ENCODE data around the gene USP5. TPM values are rescaled to one million over a fixed set of nuclear protein-coding genes. Genes with fewer than 3 reads are reported as not detected.

USP5 gene
- total RNA-seq, 2 donors from 2014 or later, result 58.3 to 84.1 TPM

DNA sequence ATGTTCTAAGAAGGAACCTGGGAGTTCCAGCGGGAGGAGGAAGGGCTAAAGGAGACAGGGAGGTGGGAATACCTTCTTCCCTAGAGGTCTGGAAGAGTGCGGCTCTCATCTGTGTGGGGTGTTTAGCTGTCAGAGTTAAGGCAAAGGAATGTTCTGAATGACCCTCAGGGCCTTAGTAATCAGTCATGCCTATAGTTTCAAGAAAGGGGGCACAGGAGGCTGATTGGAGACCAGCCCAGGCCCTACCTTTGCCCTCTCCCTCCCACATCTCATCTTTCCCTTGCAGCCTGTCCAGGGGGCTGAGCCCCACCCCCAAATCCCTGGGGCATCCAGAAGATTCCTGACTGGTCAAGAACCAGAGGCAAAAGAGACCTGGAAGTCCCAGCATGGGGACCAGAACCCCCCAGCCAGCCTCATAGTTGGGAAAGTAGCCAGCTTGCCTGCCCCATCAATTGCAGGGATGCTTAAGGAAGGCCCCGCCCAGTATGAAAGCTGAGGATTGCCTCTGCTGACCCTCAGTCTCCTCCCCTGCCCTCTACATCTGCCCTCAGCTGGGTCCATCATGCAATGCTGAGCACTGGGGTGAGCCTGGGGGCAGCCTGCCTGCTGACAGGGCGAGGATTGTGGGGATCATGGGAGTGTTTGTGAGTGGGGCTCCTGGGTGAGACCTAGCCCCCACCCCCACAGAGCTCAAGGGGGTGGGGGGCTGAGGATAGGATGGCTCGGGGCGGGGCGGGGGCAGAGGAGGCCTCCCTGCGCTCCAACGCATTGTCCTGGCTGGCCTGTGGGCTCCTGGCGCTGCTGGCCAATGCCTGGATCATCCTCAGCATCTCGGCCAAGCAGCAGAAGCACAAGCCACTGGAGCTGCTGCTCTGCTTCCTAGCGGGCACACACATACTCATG lies 28.5 kb upstream of the USP5 start:
- no peaks in the 10 kb centered on the region for H3K27me3 ChIP-seq (replicated peaks; ENCODE audit: insufficient read depth)
- no peaks in the 10 kb centered on the region for H3K4me1 ChIP-seq (replicated peaks)
- no peaks in the 10 kb centered on the region for H3K36me3 ChIP-seq
- H3K9me3 ChIP-seq, result no peaks in the 10 kb centered on the region
- intact Hi-C loops (cut with DNase I), result no loop called here
- no peak for DNase-seq (ENCODE audit: low spot score)
- H3K4me3 ChIP-seq, result no peak overlapping the region
- 78% methylated on average over 11 of the region's 12 CpGs for WGBS
- TF ChIP-seq POLR2A (IDR thresholded peaks at IDR 0.05), result no peak
- TF ChIP-seq CTCF (IDR thresholded peaks at IDR 0.05), result no peak
- no peak for TF ChIP-seq POLR2AphosphoS5 (IDR thresholded peaks at IDR 0.05)
- no peak overlapping the region for H3K27ac ChIP-seq

DNA sequence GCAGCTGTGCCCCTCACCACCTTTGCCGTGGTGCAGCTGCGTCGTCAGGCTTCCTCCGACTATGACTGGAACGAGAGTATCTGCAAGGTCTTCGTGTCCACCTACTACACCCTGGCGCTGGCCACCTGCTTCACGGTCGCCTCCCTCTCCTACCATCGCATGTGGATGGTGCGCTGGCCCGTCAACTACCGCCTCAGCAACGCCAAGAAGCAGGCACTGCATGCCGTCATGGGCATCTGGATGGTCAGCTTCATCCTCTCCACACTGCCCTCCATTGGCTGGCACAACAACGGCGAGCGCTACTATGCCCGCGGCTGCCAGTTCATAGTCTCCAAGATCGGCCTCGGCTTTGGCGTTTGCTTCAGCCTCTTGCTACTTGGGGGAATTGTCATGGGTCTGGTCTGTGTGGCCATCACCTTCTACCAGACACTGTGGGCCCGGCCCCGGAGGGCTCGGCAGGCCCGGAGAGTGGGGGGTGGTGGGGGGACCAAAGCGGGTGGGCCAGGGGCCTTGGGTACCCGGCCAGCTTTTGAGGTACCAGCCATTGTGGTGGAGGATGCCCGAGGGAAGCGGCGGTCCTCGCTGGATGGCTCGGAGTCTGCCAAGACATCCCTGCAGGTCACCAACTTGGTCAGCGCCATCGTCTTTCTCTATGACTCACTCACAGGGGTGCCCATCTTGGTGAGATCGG lies 27.7 kb upstream of the USP5 start:
- intact Hi-C loops (cut with DNase I), result no loop called here

DNA sequence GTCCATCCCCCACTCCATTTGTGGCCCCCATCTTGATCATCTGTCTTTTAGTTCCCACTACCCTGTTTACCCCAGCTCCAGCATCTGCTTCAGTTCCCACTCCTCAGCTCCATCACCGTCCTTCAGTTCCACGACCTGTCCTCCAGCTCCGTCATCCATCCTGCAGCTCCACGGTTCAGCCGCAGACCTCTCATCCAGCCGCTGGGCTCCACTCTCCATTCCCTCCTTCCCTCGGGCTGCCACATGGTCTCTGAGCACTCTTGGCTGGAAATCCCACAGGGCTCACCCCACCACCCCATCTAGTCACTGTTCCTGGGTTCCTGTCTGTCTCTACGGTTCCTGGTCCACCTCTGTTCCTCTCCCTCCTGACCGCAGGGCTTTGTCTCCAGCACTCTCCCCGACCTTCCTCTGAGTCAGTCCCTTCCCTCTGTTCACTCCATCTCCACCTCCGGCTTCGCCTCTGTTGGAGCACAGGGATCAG lies 27.0 kb upstream of the USP5 start:
- H3K4me1 ChIP-seq (replicated peaks), result no peaks in the 10 kb centered on the region
- no peaks in the 10 kb centered on the region for H3K36me3 ChIP-seq
- no peak for DNase-seq (ENCODE audit: low spot score)
- H3K27ac ChIP-seq, result no peak overlapping the region
- H3K27me3 ChIP-seq (replicated peaks; ENCODE audit: insufficient read depth), result no peaks in the 10 kb centered on the region
- intact Hi-C loops (cut with DNase I), result loop anchor here (5.0 kb wide), 3 partner anchors 58 to 208 kb away; partner anchors contain the start of genes MLF2 and PTMS
- TF ChIP-seq CTCF (IDR thresholded peaks at IDR 0.05) (no peak), POLR2AphosphoS5 (IDR thresholded peaks at IDR 0.05) (no peak), POLR2A (IDR thresholded peaks at IDR 0.05) (no peak)
- WGBS, result 38% methylated on average over 12 of the region's 12 CpGs
- H3K4me3 ChIP-seq, result no peak overlapping the region
- H3K9me3 ChIP-seq, result no peaks in the 10 kb centered on the region

More for the DNA sequence above, 27.7 kb upstream of the USP5 start:
- no peak for TF ChIP-seq POLR2A (IDR thresholded peaks at IDR 0.05)
- no peak for TF ChIP-seq CTCF (IDR thresholded peaks at IDR 0.05)
- no peak for TF ChIP-seq POLR2AphosphoS5 (IDR thresholded peaks at IDR 0.05)
- H3K4me1 ChIP-seq (replicated peaks), result no peaks in the 10 kb centered on the region
- no peaks in the 10 kb centered on the region for H3K9me3 ChIP-seq
- no peak overlapping the region for H3K4me3 ChIP-seq
- H3K27ac ChIP-seq, result no peak overlapping the region
- no peaks in the 10 kb centered on the region for H3K36me3 ChIP-seq
- no peaks in the 10 kb centered on the region for H3K27me3 ChIP-seq (replicated peaks; ENCODE audit: insufficient read depth)
- 83% methylated on average over 37 of the region's 37 CpGs for WGBS
- no peak for DNase-seq (ENCODE audit: low spot score)

DNA sequence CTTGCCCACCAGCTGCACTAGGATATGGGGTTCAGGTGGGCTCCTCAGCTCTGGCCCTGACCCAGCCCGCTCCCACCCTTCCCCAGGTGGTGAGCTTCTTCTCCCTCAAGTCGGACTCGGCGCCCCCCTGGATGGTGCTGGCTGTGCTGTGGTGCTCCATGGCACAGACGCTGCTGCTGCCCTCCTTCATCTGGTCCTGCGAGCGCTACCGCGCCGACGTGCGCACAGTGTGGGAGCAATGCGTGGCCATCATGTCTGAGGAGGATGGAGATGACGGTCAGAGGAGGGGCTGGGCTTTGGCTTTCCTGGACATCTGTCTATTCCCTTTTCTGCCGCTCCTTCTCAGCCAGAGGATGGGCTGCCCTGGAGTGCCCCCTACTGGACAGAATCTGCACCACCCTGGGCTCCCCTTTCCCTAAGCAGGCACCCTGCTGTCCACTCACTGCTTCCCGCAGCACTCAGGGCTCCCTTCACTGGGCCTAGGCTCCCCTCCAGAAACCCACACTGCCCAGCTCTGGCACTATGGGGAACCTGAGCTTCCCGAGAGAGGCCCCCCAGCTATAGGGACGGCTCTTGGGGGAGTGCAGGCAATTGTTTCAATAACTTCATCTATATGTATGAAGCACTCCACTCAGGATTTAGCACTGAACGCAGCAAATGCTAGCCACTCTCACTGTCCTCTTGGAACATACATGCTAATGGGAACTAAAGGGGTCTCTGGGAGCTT lies 26.4 kb upstream of the USP5 start:
- no peaks in the 10 kb centered on the region for H3K9me3 ChIP-seq
- 10% methylated on average over 18 of the region's 19 CpGs for WGBS
- peak; percentile 77 for DNase-seq (ENCODE audit: low spot score)
- no peaks in the 10 kb centered on the region for H3K36me3 ChIP-seq
- TF ChIP-seq CTCF (IDR thresholded peaks at IDR 0.05) (peak; percentile 89 to 94 (median 93)), POLR2A (IDR thresholded peaks at IDR 0.05) (no peak), POLR2AphosphoS5 (IDR thresholded peaks at IDR 0.05) (peak; percentile 55)
- H3K27me3 ChIP-seq (replicated peaks; ENCODE audit: insufficient read depth), result no peaks in the 10 kb centered on the region
- no peaks in the 10 kb centered on the region for H3K4me1 ChIP-seq (replicated peaks)
- no peak overlapping the region for H3K27ac ChIP-seq
- no peak overlapping the region for H3K4me3 ChIP-seq
- intact Hi-C loops (cut with DNase I), result loop anchor here (5.0 kb wide), 3 partner anchors 58 to 208 kb away; partner anchors contain the start of genes MLF2 and PTMS
